ENCODE results near the gene MTMR6.
"Not testable (repeated sequence)": the region's sequence is repeated elsewhere in the genome, so short reads cannot be mapped to it uniquely, and the experiment has no call there.

MTMR6 gene

DNA sequence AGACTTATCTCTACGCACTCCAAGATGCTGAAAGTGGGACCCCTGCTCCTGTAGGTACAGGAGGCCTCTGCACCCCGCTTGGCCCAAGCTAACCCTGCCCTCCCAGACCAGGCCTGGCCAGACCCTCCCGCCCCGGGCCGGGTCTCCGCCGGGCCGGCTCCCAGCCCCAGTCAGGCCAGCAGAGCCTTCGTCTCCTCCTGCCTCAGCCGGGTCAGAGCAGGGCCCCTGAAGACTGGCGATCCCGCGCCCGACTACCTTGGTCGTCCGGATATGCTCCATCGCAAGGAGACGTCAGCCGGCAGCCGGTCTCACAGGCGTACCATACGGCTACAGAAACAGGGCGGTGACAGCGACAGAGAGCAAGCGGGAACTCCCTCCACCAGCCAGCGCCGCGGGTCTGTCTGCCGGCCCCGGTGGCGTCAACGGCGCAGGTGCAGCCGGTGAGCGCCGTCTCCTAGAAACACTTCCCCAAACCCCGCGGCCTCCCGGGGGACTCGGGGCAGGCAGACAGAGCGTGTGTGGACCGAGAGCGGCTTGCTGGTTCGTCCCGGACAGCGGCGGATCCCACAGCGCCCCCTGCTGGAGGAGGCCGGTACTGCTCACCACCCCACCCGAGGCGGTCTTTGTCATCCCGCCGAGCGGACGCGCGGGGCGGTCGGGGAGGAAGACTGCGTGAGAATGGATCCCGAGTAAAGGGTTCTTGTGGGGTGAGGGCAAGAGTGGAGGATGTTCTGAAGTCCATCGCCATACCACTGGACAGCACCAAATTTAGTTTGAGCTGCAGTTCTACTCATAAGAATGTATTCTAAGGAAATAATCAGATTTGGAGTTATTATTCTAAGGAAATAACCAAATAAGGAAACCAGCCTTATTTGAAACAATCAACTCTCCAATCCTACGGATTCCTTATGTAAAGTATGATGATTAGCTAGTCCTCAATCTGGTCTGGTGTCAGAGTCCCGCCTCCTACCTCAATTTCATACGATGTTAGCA is at the start of gene MTMR6:
Gene MTMR6, minus strand, starts transcription at position 520 of the 993 bp plus-strand sequence. Its CDS starts 241 bp downstream, at position 279.
- peak; percentile 89 to 97 (median 92) for DNase-seq (ENCODE audit: low read depth in 2 of 3, low spot score in 1 of 3)

DNA sequence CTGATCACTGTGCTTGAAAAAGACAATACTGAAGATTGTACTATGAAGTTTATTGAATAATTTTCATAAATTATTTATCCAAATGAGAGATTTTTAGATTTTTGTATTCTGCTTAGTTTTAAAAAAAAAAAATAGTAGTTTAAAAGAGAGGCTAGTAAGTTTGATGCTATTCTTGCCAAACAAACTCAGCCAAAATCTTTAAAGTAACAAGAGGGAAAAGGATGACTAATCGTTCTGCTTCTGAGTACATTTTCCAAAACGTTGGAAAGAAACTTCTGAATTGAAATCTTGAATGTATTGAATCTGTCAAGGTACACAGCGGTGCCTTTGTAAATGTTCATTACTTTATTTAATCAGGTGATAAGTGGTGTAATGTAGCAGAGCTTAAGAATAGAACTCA is 48.6 kb upstream of the MTMR6 start:
- no peak for DNase-seq (ENCODE audit: low read depth in 2 of 3, low spot score in 1 of 3)

DNA sequence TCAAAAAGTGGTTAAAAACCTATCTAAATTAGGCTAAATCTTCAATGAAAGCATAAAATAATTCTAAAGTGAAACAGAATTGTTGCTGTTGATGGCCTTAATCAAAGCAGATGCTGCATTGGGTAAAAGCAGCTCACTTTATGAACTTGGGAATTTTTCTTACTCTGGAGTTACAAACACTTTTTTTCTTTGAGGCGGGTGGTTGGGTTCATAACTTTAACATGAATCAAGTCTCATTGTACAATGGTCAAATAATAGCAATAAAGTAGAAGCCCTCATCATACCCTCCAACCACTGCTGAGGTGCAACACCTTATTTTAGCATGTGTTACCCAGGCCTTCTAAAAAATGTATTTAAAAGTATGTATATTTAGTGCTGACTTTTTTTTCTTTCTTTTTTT is 43.3 kb upstream of the MTMR6 start:
- no peak for DNase-seq (ENCODE audit: low read depth in 2 of 3, low spot score in 1 of 3)

DNA sequence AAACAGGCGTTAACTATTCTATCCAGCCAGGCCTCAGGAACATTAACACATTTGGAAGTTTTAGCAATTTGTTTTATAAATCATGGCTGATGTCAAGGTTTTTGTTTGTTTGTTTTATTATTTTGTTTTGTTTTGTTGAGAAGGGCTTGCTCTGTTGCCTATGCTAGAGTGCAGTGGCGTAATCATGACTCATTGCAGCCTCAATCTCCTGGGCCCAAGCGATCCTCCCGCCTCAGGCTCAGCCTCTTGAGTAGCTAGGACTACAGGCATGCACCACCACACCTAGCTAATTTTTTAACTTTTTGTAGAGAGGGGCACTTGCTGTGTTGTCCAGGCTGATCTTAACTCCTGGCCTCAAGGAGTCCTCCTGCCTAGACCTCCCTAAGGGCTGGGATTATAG is 42.4 kb upstream of the MTMR6 start:
- no peak for DNase-seq (ENCODE audit: low read depth in 2 of 3, low spot score in 1 of 3)

DNA sequence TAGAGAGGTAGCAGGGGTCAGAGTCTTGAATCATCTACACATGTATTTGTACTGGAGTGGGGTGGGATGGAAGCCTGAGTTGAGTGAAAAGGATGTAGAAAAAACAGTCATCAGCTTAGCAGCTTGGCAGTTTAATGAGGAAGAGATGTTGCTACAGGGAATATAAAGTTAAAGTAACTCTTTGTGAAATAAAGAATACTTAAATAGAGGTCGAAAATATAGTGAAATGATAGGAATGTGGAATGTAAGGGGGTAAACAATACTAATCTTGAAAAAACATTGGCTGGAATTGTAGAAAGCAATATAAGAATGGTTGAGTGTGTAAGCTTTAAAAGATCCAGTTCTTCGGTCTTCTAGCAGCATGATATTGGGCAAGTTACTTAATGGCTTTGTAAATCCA is 36.8 kb upstream of the MTMR6 start:
- no peak for DNase-seq (ENCODE audit: low read depth in 2 of 3, low spot score in 1 of 3)

DNA sequence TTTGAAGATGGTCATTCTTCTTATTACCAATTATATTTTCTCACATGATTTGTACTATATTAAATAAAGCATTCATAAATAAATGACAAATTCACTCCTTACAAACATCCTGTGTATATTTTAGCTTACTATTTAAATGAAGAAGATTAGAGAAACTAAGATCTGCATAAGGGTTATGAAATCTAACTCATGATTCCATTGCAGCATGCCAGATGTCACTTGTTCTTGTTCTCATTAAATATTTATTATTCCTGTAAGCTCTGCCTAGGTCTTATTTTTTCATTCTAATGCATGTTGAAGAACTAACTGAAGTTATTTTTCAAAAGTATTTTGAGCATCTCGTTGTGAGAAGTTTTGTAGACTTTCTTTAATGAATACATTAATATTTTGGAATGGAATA is 32.5 kb upstream of the MTMR6 start:
- no peak for DNase-seq (ENCODE audit: low read depth in 2 of 3, low spot score in 1 of 3)

DNA sequence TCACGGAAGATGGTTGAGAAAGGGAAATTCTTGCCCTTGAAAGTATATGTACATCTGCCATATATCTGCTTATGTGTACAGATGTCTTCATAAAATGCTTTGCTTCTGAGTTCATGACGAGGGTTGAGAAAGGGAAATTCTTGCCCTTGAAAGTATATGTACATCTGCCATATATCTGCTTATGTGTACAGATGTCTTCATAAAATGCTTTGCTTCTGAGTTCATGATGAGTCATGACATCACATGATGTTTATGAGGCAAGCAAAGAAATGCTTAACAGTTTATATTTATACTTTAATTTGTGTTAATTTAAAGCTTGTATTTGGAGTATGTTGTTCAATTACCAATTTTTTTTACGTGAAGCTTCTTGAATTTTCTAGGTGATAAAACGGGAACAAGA is 31.7 kb upstream of the MTMR6 start:
- not testable (repeated sequence) for DNase-seq (ENCODE audit: low read depth in 2 of 3, low spot score in 1 of 3)

DNA sequence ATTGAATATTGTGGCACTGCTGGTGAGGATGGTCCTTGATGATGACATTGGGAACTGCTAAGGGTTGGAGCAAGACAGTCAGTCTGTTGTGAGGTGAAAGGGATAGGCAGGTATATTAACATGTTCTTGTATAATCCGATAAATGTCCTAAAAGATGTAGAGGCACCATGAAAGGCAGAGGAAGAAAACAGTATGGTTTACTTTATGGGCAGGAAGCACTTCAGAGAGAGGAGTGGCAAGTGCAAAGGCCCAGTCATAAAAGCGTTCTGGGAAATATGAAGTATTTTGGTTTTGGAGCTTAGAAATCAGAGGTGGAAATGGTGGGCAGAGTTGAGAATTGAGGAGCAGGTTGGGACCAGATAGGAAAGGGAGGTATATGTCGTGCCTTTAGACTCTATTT is 23.6 kb upstream of the MTMR6 start:
- no peak for DNase-seq (ENCODE audit: low read depth in 2 of 3, low spot score in 1 of 3)

DNA sequence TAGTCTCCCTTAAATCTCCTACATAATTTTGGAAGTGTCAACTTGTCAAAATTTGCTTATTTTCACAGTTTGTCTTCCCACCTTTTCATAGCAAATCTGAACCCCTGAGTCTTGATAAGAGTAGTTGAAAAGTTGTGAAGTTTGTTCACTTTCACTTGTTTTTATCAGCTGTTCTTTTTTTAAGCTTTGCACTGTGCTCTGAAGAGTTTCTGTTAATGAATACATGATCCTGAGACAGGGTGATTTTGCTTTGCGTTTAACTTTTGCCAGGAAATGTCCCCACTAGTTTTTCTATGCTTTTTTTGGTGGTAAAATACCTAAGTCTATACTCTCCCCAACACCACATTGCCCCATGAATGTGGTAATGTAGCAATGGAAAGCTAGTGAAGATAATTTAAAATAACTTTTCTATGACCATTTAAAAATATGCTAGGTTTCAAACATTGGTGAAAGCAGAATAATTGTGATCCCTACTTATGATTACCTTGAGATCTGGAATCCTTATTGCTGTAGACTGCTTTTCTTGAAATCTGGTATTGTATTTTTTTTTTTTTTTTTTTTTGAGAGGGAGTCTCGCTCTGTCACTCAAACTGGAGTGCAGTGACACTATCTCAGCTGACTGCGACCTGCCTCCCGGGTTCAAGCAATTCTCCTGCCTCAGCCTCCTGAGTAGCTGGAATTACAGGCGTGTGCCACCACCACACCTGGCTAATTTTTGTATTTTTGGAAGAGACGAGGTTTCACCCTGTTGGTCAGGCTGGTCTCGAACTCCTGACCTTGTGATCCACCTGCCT is 19.6 kb upstream of the MTMR6 start:
- no peak for DNase-seq (ENCODE audit: low read depth in 2 of 3, low spot score in 1 of 3)

DNA sequence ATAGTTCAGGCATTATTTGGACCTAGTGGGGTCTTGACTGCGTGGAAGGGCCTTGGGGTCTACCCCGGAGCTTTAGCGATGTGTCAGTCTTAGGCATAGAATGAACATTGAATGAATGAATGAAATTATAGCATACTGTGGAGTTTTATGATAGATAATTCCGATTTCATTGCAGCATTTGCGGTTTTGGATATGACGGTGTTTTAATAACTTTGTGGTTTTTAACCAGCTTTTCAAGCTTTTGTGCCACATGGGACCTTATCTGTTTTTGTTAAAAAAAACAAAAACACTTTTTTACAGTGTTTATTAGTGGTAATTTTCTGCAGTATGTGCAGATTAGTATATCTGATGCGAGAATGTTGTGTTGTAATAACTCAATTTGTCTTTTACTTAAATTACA is 14.8 kb upstream of the MTMR6 start:
- no peak for DNase-seq (ENCODE audit: low read depth in 2 of 3, low spot score in 1 of 3)

DNA sequence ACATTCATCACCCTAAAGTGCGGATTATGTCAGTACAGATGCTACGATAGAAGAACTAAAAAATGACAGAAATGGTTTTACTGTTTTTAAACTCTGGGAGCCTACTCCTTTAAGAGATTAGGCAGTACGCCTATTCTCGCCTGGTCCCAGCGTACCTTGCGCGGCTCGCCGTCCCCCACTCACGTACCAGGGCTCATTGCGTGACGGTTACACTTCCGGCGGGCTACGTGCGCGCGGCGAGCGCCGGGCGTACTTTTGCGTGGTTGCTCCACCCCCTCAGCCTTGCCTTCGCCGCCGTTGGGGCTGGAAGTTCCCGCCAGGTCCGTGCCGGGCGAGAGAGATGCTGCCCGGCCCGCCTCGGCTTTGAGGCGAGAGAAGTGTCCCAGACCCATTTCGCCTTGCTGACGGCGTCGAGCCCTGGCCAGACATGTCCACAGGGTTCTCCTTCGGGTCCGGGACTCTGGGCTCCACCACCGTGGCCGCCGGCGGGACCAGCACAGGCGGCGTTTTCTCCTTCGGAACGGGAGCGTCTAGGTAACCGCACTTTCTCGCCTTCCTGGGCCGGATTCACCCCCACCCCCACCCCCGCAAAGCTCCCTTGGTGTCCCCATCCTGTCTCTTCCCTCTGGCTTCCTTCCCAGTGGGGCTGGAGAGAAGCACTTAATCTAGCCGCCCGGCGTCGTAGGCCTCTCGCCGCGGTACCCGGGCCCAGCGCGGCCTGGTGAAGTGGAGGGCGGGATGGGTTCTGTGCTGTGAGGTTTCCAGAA is 14.2 kb upstream of the MTMR6 start, which contains the start of gene NUP58:
Gene NUP58, plus strand, starts transcription at position 279 of the 767 bp plus-strand sequence. Its CDS starts 149 bp downstream, at position 428.
- DNase-seq (ENCODE audit: low read depth in 2 of 3, low spot score in 1 of 3) = peak; percentile 90 to 91 (median 91)

DNA sequence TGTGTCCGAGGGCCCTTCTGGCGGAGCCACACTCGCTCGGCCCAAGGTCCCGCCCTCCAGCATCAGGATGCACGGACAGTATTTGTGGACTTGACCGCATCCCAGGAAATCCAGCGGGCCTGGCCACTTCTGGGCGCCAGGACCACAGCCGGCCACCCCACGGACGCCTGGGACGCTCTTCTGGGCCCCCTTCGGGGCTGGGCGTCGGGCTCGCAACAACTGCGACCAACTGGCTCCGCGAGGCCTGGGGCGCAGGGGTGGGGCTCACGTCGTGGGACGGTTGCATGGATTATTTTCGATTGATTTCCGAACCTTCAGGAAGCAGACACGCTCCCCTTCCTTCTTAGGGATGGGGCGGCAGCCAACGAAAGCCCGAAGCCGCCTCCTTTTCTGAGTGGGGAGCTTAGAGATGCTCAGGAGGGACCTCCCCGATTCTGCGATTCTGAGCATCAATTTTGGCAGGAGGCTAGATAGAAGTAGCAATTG is 13.6 kb upstream of the MTMR6 start:
- peak in 1 of 3 donors; percentile 28 for DNase-seq (ENCODE audit: low read depth in 2 of 3, low spot score in 1 of 3)

DNA sequence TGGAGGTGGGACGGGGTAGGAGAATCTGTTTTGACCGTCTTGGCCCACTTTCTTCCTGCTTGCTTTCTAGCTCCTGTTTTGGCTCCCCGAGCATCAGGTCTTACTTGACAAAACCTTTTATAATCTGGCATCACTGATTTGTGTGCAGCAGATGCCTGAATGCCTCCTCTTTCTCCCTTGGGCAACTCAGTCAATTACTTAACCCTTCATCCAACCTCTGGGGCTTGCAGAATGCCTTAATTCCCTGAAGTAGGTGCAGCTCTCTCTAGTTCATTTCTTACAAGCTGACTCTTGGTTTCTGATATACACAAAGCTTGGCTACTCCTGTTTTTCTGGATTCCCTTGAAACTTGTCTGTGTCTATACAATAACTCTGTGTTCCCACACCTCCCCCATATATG is 8.4 kb upstream of the MTMR6 start:
- DNase-seq (ENCODE audit: low read depth in 2 of 3, low spot score in 1 of 3) = no peak

DNA sequence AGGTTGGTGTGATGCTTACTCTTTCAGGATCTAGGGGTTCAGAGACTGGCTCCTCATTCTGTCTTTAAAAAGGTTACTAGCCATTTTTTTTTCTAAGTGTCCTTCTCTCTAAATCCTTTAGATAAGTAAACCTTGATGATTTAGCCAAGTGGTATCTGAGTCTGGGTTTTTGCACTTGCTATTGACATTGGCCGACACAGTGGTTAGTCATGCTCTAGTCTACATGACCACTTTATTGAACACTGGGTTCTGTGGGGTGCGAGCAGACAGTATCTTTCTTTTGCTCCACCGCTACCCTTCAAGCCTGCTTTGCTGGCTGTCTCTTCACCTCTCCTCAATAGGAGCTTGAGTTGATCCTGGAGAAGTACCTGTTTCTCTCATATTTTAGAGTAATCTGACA is 7.9 kb upstream of the MTMR6 start:
- DNase-seq (ENCODE audit: low read depth in 2 of 3, low spot score in 1 of 3) = no peak

DNA sequence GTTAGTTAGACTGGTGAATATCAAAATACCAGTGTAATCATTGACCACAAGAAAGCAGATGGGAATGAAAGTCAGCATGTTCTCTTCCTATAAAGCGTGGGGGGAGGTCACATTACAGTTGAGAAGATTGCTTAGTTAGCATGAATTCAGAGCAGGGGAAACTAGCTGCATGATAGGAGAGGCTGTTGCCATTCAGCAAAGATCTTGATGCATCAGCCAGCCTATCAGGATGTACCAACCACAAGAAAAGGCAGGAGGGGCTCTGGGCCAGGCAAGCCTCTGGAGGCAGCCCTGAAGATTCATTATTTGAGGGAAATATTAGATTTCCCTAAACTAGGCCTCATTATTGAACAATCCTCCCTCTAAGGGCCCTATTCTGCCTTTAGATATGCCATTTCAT is 5.0 kb upstream of the MTMR6 start:
- DNase-seq (ENCODE audit: low read depth in 2 of 3, low spot score in 1 of 3) = no peak

DNA sequence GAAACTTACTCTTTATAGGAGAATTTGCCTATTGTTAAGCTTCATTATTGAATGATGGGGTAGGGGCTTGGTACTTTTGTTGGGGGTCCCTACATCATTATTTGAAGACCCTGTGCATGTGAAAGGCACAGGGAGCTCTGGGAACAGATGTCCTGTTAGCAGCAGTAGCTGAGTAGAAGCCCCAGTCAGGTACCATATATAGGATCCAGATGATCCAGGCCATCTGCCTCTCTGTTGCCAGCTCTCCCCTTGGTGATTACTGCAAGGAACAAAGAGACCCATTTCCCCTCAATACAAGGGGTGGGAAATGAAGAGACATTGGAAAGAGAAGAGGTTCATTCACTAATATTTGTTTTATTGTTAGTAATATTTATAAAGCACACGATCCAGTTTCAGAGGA is 4.4 kb upstream of the MTMR6 start:
- DNase-seq (ENCODE audit: low read depth in 2 of 3, low spot score in 1 of 3) = no peak

DNA sequence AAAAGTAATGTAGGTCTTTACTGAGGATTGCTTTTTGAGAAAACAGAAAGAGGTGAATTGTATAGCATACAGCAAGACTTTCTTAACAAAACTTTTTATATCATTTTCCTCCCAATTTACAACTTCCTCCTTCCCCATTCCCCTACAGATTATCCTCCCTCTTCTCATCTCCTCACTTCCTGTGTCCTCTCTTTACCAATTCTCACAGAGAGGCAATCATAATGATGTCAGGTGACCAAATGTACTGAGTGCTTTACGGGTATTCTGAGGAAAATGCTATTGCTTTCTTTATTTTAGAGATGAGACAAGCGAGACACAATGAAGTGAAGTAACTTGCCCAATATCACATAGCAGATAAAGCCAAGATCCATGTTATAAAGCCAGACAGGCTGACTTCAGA is 1.7 kb upstream of the MTMR6 start:
- no peak for DNase-seq (ENCODE audit: low read depth in 2 of 3, low spot score in 1 of 3)

DNA sequence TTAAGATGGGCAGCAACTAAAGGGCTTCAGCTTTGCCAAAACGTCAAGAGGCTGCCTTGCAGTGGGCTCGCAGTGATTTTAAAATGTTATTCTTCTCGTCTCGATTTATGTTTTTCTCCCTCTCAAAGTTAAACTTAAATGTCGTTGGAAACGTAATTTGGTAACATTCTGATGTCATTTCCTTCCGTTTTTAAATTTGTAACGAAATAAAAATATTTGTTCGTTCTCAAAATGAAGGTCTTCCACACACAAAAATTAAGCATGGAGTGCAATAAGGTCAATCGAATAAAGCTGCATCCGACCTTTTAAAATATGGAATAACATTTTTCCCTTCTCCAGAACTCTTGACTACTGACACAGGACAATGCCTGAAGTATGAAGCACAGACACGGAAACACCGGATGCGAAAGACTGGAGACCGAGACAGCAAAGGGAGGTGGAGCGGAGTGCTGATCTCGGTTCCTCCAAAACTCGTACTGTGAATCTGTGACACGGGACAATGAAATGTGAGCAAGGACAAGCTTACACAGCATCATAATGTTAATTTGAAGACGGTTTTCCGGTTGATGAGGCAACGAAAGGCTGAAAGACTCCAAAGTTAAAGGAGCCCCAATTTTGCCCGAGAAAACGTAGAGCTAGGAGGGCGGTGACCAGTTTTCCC is 850 bp downstream of the MTMR6 start:
- DNase-seq (ENCODE audit: low read depth in 2 of 3, low spot score in 1 of 3) = peak in 1 of 3 donors; percentile 5

DNA sequence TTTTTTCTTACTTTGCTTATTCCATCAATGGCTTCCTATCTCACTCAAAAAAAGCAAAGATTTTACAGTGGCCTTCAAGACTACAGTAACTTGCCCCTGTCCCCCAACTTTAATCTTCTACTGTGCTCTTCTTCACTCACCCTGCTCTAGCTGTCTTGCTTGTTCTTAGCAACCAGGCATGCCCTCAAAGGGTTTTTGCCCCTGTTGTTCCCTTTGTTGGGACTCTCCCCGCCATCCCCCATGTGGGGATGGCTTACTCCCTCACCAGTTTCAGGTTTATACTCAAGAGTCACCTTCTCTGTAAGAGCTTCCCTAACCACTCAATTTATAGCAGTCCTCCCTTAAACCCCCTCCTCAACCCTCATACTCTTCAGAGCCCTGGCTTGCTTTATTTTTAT is 5.4 kb downstream of the MTMR6 start:
- peak in 2 of 3 donors; percentile 22 to 32 for DNase-seq (ENCODE audit: low read depth in 2 of 3, low spot score in 1 of 3)

DNA sequence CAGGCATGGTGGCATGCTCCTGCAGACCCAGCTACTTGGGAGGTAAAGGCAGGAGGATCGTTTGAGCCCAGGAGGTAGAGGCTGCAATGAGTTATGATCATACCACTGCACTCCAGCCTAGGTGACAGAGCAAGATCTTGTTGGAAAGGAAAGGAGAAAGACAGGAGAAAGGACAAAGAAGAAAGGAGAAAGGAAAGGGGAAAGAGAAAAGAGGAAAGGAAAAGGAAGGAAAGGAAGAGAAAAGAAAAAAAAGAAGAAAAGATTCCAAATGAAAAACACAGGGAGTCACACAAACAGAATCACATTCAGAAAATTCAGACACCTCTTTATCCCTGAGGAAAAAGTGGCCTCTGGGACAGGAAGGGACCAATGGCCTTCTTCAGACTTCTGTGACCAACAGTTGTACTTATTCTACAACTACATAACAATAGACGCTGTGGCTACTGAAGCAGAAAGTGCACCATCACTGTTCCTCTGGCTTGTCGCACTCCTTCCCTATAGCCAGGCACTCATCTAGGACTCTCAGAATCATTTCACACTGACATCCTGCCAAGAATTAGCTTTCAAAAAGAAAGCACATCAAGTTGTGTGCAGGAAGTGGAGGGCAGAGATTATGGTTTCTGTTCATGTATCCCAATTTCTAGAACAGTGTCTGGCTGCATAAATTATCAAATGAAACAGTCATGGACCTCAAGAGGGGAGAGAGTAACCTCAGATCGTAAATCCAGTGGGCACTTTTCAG is 5.9 kb downstream of the MTMR6 start:
- DNase-seq (ENCODE audit: low read depth in 2 of 3, low spot score in 1 of 3) = no peak
